ENCODE data around the gene KRTAP4-8. TPM values are rescaled to one million over a fixed set of nuclear protein-coding genes. Genes with fewer than 3 reads are reported as not detected.
"Not testable (repeated sequence)": the region's sequence is repeated elsewhere in the genome, so short reads cannot be mapped to it uniquely, and the experiment has no call there.

Gene KRTAP4-8
- total RNA-seq, 1 donor from 2014 or later = not detected

DNA sequence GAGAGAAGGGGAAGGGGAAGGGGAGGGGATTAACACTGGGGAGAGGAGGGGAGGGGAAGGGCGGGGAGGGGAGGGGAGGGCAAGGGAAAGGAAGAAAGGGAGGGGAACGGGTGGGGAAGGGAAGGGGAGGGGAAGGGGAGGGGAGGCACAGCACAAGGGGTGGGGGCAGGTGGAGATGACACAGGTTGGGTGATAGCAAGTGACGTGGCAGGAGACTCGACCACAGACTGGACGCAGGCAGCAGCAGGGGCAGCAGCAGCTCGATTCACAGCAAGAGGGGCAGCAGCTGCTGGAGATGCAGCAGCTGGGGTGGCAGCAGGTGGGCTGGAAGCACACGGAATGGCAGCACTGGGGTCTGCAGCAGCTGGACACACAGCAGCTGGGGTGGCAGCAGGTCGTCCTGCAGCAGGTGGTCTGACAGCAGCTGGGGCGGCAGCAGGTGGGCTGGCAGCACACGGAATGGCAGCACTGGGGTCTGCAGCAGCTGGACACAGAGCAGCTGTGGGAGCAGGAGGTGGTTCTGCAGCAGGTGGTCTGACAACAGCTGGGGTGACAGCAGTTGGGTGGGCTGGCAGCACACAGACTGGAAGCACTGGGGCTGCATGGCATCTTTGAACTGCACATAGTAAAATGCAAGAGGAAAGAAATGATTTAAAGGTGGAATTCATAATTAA is 3.8 kb upstream of the KRTAP4-8 start, which contains the start of gene KRTAP4-16:
TSS of gene KRTAP4-16 (minus strand) at position 624 of the 674 bp plus-strand sequence. CDS start at position 624, 0 bp downstream.
- no peak for DNase-seq (ENCODE audit: low spot score)
- Mint-ChIP-seq H3K9me3 (ENCODE audit: unreplicated experiment) (no peaks in the 10 kb centered on the region), H3K27me3 (ENCODE audit: unreplicated experiment) (no peaks in the 10 kb centered on the region), H3K36me3 (ENCODE audit: low read depth, unreplicated experiment) (no peaks in the 10 kb centered on the region), H3K4me3 (ENCODE audit: unreplicated experiment) (no peak within 1 kb of the TSS), H3K4me1 (ENCODE audit: unreplicated experiment) (no peaks in the 10 kb centered on the region), H3K27ac (ENCODE audit: unreplicated experiment) (no peak within 1 kb of the TSS)
- TF ChIP-seq, protein P1, sequence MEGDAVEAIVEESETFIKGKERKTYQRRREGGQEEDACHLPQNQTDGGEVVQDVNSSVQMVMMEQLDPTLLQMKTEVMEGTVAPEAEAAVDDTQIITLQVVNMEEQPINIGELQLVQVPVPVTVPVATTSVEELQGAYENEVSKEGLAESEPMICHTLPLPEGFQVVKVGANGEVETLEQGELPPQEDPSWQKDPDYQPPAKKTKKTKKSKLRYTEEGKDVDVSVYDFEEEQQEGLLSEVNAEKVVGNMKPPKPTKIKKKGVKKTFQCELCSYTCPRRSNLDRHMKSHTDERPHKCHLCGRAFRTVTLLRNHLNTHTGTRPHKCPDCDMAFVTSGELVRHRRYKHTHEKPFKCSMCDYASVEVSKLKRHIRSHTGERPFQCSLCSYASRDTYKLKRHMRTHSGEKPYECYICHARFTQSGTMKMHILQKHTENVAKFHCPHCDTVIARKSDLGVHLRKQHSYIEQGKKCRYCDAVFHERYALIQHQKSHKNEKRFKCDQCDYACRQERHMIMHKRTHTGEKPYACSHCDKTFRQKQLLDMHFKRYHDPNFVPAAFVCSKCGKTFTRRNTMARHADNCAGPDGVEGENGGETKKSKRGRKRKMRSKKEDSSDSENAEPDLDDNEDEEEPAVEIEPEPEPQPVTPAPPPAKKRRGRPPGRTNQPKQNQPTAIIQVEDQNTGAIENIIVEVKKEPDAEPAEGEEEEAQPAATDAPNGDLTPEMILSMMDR (IDR thresholded peaks at IDR 0.05; ENCODE audit: unreplicated experiment) = no peak

DNA sequence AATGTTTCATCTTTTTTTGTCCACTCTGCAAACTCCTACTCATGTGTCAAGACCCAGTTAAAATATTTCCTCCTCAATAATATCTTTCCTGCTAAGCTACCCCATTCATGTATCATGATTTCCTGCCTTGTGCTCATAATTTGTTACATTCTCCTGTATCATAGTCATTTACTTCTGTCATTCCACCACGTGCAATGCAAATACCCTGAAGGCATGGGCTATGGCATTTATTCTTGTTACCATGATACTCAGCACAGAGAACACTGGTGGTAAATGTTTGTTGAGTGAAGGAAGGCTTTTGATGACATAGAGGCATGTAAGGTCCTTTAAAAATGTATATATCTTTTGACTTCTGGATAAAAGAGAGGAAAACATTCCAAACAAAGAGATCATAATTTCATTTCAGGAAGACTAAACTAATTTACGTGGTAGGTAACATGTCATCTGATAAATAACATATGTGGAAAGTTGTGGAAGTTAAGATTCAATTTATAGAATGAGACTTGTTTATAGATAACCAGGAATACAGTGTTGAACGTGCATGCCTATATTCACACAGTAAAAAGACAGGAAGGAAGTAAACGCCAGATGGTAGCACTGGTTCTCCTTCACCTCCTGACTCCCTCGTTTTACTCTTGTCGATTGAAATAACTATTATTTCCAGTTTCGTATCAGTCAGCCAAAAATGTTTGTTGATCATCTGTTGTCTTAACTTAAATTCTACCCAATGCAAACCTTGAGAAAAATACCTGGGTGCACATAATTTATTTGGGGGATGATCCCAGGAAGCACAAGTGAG is 1.9 kb upstream of the KRTAP4-8 start:
- H3K27me3 Mint-ChIP-seq (ENCODE audit: unreplicated experiment); H3K36me3 Mint-ChIP-seq (ENCODE audit: low read depth, unreplicated experiment); H3K9me3 Mint-ChIP-seq (ENCODE audit: unreplicated experiment); H3K4me1 Mint-ChIP-seq (ENCODE audit: unreplicated experiment); H3K27ac Mint-ChIP-seq (ENCODE audit: unreplicated experiment); H3K4me3 Mint-ChIP-seq (ENCODE audit: unreplicated experiment); DNase-seq (ENCODE audit: low spot score): not testable (repeated sequence)

DNA sequence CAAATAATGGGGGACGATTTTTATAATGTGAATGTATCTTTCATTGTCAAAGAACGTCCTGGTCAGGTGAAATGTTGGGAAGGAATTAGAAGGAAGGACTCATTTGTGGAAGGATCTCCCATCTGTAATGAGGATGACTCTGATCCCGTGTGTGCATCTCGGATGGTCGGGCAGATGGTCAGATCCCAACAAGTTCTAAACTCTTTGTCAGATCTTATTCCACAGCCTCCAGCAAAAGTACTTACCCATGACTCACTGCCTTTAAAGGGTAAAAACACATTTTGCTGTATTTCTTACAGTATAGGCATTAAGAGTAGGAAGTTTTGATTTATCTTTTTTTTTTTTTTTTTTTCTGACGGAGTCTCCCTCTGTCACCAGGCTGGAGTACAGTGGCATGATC is 539 bp upstream of the KRTAP4-8 start:
- TF ChIP-seq, protein P1 (IDR thresholded peaks at IDR 0.05; ENCODE audit: unreplicated experiment) = no peak
- Mint-ChIP-seq H3K4me3 (ENCODE audit: unreplicated experiment) (no peak overlapping the region), H3K36me3 (ENCODE audit: low read depth, unreplicated experiment) (no peaks in the 10 kb centered on the region), H3K27me3 (ENCODE audit: unreplicated experiment) (no peaks in the 10 kb centered on the region), H3K9me3 (ENCODE audit: unreplicated experiment) (no peaks in the 10 kb centered on the region), H3K4me1 (ENCODE audit: unreplicated experiment) (no peaks in the 10 kb centered on the region), H3K27ac (ENCODE audit: unreplicated experiment) (no peak overlapping the region)
- no peak for DNase-seq (ENCODE audit: low spot score)

DNA sequence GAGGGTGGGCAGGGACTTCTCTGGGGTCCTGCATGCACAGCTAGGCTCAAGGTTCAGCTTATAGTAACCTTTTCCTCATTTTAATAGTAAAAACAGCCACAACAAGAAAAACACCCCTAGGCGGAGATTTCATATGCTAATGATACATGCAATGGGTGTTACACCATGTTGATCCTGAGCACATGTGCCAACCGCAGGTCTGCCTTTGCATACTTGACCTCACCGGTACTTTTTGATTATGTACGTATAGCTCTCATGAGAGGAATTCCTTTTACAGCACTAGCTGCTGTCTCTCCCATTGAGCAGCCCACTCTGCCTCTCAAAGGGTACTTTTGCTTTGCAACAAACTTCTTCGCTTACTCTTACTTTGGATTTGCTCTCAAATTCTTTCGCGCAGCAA is 1.9 kb downstream of the KRTAP4-8 start:
- DNase-seq (ENCODE audit: low spot score) = no peak
- Mint-ChIP-seq H3K27ac (ENCODE audit: unreplicated experiment) (no peak overlapping the region), H3K4me1 (ENCODE audit: unreplicated experiment) (no peaks in the 10 kb centered on the region), H3K36me3 (ENCODE audit: low read depth, unreplicated experiment) (no peaks in the 10 kb centered on the region), H3K27me3 (ENCODE audit: unreplicated experiment) (no peaks in the 10 kb centered on the region), H3K4me3 (ENCODE audit: unreplicated experiment) (no peak overlapping the region), H3K9me3 (ENCODE audit: unreplicated experiment) (no peaks in the 10 kb centered on the region)
- TF ChIP-seq, protein P1 (IDR thresholded peaks at IDR 0.05; ENCODE audit: unreplicated experiment) = no peak

DNA sequence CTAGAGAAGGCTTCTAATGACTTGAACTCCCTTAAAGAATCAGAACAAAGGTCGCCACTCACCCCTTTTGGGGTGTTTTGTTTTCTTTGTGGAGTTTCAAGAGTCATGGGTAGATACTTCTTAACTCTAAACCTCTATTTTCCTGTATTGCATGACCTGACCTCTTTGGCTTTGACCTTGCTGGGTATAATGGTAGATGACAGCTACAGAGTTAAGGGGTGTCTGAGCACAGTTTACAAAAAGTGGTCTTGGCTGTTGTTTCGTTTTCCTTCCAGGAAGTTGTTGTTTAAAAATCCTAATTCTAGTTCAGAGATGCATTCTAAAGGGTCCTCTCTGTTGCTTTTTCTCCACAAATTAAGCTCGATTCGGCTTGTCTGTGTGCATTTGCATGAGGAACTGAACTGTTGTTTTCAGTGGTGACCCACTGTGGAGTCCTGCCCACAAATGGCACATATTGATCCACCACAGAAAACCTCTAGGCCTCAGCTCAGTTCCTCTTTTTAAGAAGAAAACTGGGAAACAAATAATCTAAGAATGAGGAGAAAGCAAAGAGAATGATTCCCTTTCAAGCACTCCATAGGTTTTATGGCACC is 9.1 kb downstream of the KRTAP4-8 start:
- not testable (repeated sequence) for H3K4me1 Mint-ChIP-seq (ENCODE audit: unreplicated experiment); H3K9me3 Mint-ChIP-seq (ENCODE audit: unreplicated experiment); H3K27me3 Mint-ChIP-seq (ENCODE audit: unreplicated experiment); H3K27ac Mint-ChIP-seq (ENCODE audit: unreplicated experiment); H3K4me3 Mint-ChIP-seq (ENCODE audit: unreplicated experiment); H3K36me3 Mint-ChIP-seq (ENCODE audit: low read depth, unreplicated experiment); DNase-seq (ENCODE audit: low spot score)

DNA sequence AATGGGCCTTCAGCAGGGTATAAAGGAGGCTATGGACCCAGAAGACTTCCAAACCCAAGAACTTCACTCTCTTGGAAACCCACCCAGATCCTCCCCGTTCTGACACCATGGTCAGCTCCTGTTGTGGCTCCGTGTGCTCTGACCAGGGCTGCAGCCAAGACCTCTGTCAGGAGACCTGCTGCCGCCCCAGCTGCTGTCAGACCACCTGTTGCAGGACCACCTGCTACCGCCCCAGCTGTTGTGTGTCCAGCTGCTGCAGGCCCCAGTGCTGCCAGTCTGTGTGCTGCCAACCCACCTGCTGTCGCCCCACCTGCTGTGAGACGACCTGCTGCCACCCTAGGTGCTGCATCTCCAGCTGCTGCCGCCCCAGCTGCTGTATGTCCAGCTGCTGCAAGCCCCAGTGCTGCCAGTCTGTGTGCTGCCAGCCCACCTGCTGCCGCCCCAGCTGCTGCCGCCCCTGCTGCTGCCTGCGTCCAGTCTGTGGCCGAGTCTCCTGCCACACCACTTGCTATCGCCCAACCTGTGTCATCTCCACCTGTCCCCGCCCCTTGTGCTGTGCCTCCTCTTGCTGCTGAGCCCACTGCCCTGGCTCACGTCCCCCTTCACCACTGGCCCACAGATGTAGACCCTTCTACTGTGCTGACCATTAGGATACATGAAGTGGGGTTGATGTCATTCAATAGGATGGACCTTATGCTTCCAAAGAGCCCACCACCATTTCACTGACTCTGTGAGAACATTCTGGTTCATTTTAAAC is 13.7 kb downstream of the KRTAP4-8 start, which contains the start of gene KRTAP4-7:
TSS of gene KRTAP4-7 (plus strand) at position 51 of the 757 bp plus-strand sequence. CDS start at position 108, 57 bp downstream.
- H3K27ac Mint-ChIP-seq (ENCODE audit: unreplicated experiment); H3K36me3 Mint-ChIP-seq (ENCODE audit: low read depth, unreplicated experiment); DNase-seq (ENCODE audit: low spot score); H3K4me3 Mint-ChIP-seq (ENCODE audit: unreplicated experiment); H3K9me3 Mint-ChIP-seq (ENCODE audit: unreplicated experiment); H3K27me3 Mint-ChIP-seq (ENCODE audit: unreplicated experiment); H3K4me1 Mint-ChIP-seq (ENCODE audit: unreplicated experiment): not testable (repeated sequence)

DNA sequence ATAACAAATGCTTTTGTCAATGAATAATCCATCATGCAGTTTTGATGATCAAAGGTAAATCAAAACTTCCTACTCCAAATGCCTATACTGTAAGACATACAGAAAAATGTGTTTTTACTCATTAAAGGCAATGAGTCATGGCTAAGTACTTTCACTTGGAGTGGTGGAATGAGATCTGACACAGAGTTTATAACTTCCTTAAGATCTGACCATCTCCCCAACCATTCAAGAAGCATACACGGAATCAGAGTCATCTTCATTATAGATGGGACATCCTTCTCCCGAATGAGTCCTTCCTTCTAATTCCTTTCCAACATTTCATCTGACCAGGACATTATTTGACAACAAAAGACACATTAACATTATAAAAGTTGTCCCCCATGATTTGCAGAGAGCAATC is 14.5 kb downstream of the KRTAP4-8 start:
- H3K4me1 Mint-ChIP-seq (ENCODE audit: unreplicated experiment); DNase-seq (ENCODE audit: low spot score); H3K27me3 Mint-ChIP-seq (ENCODE audit: unreplicated experiment); H3K9me3 Mint-ChIP-seq (ENCODE audit: unreplicated experiment); H3K4me3 Mint-ChIP-seq (ENCODE audit: unreplicated experiment); H3K36me3 Mint-ChIP-seq (ENCODE audit: low read depth, unreplicated experiment); H3K27ac Mint-ChIP-seq (ENCODE audit: unreplicated experiment): not testable (repeated sequence)
